NCI-H524 treated with DMSO at 0.1 percent for 48 hours (cell line): ENCODE measurements around the gene RPS13.
"Not testable (repeated sequence)": the region's sequence is repeated elsewhere in the genome, so short reads cannot be mapped to it uniquely, and the experiment has no call there.

Experiments
- DNase-seq: peaks from one replicate; lab custom pipeline; 2025; lab: John Stamatoyannopoulos, UW

Gene RPS13

DNA sequence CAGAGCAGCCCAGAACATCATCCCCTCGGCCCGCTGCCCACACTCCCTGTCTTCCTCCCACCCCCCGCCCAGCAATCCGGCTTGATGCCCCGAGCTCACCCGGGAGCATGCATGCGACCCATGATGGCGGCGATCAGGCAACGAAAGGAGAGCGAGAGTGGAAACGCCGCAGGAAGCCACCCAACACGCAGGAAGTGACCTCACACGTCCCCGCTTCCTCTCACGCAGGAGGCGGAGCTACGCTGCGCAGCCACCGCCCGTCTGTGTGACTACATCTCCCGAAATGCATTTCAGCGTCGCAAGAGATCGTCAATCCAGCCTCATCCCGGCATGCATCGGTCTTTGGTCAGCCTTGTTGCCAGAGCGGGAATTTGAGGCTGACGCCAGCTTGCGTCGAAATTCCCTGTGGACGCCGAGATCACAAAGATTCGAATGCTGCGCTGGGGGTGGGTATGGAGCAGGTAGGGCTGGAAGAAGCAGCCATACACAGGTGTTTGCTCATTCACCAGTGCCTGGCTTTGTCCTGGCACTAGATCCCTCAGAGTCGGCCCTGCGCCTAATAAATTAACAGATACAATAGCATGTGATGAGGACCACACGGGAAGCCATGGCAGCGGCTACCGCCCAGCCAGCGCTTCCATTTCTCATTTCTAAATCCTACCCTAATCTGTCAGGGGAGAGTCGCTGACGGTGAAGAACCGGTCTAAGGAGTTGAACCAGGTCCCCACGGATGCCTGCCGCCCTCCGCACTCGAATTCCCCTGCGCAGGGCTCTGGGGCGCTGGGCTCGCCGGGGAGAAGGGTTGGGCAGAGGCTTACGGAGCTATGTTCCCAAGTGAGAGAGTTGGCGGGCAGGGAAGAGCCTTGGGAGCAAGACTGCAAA is at the start of gene RPS13:
Gene RPS13, minus strand, starts transcription at position 148 of the 882 bp plus-strand sequence. Its CDS starts 26 bp downstream, at position 122.
- peak; percentile 91 for DNase-seq

DNA sequence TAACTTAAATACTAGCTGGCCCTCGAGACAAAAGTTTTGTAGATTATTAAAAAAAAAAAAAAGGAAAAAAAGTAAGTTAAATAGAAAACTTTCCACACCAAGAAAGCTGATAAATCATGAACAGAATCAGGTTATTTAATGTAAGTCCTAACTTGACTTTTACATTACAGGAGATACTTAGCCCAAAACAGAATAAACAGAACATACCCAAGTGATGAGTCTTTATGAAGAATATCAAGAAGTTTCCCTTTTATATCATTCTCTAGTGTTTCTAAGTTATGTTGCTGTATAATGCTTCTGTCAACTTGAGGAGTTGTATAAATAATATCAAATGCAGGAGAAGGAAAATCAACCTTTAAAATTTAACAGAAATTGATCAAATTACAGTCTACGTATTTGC is 44.5 kb upstream of the RPS13 start:
- no peak for DNase-seq

DNA sequence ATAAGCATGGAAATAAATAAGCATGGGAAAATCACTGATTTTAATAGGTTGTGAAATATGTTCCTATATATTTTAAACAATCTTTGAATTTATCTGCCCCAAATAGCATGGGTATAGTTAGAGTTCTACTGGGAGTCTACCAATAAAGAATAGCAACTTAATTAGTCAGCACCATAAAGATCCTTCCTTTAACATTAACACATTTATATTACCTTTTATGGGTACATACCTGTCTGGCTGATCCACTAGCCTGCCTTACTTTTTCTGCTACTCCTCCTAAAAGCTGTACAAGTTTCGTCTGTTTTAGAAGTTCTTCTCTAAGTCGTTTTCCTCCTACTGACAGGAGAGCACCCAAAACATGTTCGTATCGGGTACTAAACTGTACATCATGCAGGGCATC is 39.8 kb upstream of the RPS13 start:
- DNase-seq: no peak

DNA sequence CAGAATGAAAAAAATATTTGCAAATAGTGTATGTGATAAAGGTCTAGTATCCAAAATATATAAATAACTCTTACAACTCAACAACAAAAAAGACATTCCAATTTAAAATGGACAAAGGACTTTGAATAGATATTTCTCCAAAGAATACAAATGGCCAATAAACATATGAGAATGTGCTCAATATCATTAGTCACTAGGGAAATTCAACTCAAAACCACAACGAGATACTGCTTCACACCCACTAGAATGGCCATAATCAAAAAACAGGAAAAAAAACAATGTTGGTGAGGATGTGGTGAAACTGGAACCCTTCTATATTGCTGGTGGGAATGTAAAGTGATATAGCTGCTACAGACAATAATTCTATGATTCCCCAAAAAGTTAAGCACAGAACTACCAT is 38.6 kb upstream of the RPS13 start:
- no peak for DNase-seq

DNA sequence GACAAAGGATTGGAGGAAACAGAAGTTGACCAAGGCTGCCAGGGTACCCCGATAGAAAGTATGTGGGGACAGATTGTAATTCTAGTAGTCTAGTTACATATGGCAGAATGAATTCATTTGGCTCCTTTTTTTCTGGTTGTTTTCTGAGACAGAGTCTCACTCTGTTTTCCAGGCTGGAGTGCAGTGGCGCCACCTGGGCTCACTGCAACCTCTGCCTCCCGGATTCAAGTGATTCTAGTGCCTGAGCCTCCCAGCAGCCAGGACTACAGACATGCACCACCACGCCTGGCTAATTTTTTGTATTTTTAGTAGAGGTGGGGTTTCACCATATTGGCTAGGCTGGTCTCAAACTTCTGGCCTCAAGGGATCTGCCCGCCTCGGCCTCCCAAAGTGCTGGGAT is 30.3 kb upstream of the RPS13 start:
- DNase-seq: not testable (repeated sequence)

DNA sequence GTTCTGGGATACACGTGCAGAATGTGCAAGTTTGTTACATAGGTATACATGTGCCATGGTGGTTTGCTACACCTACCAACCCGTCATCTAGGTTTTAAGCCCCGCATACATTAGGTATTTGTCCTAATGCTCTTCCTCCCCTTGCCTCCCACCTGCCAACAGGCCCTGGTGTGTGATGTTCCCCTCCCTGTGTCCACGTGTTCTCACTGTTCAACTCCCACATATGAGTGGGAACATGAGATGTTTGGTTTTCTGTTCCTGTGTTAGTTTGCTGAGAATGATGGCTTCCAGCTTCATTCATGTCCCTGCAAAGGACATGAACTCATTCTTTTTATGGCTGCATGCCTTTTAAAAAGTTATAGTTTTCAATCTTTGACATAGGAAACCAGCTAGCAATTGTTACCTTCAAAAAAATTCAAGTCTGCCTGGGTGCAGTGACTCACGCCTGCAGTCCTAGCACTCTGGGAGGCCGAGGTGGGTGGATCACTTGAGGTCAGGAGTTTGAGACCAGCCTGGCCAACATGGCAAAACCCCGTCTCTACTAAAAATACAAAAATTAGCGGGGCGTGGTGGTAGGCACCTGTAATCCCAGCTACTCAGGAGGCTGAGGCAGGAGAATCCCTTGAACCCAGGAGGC is 28.1 kb upstream of the RPS13 start:
- not testable (repeated sequence) for DNase-seq

DNA sequence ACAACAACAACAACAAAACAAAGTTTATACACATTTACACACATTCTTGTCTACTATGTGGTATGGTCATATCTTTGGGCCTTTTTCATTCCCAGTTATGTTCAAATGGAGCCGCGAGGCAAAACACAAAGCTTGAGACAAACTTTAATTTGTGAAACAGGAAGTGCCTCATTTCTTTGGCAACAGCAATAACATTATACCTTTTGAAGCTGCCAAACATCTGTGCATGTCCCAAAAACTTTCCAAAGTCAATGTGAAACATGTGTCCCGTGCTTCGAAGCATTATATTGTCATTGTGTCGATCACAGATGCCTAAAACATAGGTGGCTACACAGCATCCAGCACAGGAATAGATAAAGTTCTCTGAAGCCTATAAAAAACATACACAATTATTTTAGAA is 25.0 kb upstream of the RPS13 start:
- DNase-seq: no peak

DNA sequence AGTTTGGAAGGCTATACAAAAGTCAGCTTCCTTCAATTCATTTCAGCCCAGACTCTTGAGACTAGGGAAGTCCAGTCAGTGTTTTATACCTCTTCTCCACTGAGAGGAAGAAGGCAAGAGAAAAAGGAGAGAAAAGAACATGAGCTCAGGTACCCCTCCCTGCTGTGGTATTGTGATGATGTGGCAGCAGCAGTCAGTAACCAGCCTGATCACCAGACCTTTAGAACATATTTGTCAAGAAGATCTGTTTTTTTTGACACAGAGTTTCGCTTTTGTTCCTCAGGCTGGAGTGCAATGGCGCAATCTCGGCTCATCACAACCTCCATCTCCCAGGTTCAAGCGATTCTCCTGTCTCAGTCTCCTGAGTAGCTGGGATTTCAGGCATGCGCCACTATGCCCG is 21.2 kb upstream of the RPS13 start:
- DNase-seq: no peak

DNA sequence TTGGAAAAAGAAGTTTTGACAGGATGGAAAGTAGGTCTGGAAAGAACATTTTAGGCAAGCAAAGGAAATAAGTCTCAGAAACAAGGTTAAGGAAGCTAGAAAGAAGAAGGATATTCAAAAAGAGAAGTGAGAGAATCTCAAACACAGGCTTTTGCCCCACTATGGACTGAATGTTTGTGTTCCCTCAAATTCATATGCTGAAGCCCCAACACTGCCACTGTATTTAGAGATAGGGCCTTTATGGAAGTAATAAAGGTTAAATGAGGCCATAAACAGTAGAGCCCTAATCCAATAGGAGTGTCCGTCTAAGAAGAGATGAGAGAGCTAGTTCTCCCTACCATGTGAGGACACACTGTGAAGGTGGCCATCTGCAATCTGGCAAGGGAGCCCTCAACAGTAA is 20.6 kb upstream of the RPS13 start:
- no peak for DNase-seq

DNA sequence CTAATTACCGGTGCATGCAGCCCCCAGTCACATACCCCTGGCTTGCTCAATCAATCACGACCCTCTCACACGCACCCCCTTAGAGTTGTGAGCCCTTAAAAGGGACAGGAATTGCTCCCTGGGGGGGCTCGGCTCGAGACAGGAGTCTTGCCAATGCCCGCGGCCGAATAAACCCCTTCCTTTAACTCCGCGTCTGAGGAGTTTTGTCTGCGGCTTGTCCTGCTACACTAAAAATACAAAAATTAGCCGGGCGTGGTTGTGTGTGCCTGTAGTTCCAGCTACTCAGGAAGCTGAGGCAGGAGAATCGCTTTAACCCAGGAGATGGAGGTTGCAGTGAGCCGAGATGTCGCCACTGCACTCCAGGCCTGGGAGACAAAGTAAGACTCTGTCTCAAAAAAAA is 8.5 kb upstream of the RPS13 start:
- DNase-seq: not testable (repeated sequence)

DNA sequence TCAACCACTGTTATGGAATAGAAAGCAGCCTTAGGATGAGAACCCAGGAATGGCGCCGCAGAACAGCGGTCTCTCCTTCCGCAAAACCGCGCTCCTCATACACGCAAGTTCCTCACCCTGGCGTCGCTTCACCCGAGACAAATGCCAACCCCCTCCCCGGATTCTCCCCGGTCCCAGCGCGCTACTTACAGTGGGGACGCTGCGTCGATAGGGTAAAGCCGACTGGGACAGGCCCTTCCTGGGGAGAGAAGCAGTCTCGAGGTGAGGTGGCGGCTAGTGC is 287 bp downstream of the RPS13 start:
- DNase-seq: no peak

DNA sequence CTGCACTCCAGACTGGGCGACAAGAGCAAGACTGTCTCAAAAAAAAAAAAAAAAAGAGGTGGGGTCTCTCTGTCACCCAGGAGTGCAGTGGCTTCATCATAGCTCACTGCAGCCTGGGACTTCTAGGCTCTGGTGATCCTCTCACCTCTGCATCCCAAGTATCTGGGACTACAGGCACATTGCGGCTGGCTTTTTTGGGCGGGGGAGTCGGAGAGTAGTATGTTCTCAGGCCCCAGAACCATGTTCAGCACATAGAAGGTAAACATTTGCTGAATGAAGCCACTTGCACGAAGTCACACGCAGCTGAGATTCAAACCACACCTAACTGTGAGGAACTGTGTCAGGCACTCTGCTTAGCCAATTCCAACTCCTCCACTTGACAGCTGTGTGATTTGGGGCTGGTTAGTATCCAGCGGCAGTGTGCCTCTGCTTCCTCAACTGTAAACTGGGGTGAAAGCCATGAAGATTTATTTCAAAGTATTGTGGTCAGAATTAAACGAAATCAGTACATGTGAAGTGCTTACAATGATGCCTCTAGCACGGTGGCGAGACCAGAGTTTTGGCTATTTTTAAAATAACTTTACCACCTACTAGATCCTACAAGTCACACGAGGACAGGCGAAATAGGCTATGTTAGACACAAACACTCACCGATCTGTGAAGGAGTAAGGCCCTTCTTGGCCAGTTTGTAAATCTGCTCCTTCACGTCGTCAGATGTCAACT is 789 bp downstream of the RPS13 start:
- no peak for DNase-seq

DNA sequence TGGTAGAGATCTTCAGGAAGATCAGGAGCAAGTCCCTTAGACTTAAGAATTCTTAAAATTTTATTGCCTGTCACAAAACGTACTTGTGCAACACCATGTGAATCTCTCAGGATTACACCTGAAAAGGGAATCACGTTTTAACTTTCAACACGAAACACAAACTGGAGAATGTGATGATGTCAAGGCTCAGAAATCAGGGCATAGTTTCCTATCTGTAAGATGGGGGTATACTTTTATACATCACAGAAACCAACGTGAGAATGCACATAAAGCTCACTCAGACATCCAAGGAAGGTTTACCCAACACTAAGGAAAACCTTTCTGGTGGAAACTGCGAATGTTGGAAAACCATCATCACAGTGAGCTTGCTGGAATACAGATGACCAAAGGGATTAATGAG is 2.0 kb downstream of the RPS13 start:
- DNase-seq: no peak

DNA sequence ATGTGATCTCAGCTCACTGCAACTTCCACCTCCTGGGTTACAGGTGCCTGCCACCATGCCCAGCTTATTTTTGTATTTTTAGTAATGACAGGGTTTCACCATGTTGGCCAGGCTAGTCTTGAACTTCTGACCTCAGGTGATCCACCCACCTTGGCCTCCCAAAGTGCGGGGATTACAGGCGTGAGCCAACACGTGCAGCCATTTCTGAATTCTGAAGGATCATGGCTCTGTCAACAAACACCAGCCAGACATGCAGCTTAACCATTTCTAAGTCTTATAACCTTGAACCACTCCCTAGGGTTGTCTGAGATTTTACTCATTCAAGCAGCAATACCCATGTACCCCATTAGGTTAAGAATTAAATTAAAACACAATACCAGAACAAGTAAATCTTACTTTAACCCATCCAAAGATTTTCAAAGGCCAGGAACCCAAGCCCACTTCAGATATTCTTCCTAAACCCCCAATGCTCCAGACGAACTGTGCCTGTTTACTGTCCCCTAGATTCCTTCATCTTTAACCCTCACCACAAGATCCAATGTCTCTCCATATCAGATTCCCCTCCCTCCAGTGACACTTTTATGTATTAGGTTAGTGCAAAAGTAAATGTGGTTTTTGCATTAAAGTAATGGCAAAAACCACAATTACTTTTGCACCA is 4.0 kb downstream of the RPS13 start:
- DNase-seq: no peak

DNA sequence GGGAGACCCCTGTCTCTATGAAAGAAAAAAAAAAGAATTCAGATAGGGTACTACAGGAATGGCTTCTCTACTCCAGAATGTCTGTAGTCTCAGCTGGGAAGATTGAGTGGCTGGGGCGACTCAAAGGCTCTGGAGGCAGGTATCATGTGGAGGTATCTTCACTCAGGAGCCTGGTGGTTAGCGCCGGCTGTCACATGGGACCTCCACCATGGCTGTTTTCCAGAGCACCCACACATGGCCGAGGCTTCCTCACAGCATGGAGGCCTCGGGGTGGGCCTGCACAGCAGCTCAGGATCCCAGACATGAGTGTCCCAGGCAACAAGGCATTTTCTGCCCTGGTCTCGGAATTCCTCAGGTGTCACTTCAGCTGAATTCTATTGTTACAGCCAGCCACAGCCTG is 10.1 kb downstream of the RPS13 start:
- DNase-seq: no peak

DNA sequence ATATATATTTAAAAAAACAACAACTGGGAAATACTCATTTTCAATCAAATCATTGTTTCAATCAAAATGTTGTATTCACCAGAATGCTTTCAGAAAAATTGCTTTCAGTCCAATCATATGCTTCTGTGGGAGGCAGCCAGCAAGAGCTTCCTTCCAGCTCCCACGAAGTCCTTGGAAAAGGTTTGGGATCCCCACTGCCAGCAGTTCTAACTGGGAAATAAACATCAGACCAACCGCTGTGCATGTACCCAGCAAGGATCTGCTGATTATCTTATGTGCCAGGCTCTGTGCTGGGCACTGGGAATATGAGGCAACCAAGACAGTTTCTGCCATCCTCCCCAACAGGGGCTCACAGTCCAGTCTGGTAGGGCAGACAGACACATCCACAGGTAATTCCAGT is 10.8 kb downstream of the RPS13 start:
- no peak for DNase-seq

DNA sequence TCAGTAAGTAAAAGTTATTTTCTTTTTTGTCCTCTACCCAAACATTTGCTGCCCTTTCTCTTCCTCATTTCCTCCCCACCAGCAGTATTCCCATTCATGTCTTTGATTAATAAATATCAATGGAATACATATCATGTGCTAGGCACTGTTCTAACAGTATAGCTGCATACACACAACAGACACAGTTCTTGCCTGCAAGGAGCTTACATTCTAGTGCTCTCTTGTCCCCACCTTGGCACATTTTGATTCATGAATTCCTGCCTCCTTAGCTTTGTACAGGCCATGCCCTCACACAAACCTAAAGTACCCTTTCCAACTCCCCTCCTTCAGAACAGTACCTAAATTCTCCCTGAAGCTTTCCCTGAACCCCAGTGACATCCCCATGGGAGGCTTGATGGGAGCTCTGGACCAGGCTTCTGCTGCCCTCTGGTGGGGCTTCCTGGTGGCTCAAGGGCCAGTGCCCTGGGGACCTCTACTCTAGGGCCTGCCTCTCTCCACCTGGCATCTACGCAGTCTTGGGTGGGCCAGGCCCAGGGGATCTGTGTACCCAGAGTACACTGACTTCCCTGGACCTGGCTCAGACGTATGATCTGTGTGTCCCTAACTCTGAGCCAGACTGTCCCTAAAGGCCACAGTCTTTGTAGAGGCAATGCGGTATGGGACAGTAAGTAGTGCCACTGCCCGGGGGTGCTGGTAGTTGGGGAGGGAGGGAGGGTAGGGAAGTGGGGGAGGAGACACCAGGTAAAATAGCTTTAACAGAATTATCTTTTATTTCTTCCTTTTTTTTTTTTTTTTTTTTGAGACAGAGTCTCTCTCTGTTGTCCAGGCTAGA is 14.1 kb downstream of the RPS13 start:
- no peak for DNase-seq

DNA sequence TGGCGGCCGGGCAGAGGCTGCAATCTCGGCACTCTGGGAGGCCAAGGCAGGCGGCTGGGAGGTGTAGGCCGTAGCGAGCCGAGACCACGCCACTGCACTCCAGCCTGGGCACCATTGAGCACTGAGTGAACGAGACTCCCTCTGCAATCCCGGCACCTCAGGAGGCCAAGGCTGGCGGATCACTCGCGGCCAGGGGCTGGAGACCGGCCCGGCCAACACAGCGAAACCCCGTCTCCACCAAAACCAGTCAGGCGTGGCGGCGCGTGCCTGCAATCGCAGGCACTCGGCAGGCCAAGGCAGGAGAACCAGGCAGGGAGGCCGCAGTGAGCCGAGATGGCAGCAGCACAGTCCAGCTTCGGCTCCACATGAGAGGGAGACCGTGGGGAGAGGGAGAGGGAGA is 26.3 kb downstream of the RPS13 start:
- DNase-seq: not testable (repeated sequence)

DNA sequence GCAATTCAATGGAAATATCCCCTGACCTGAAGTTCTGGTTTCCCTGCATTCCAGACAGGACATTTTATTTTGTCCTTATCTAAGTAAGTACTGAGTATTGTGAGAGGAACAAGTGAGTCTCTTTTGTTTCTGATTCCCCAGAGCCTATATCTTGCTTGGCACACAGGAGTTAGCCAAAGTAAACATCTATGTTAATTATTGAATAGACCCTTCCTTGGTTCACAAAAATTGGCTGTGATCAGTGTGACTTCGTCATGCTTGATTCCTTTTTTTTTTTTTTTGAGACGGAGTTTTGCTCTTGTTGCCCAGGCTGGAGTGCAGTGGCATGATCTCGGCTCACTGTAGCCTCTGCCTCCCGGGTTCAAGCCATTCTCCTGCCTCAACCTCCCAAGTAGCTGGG is 29.0 kb downstream of the RPS13 start:
- DNase-seq: not testable (repeated sequence)

DNA sequence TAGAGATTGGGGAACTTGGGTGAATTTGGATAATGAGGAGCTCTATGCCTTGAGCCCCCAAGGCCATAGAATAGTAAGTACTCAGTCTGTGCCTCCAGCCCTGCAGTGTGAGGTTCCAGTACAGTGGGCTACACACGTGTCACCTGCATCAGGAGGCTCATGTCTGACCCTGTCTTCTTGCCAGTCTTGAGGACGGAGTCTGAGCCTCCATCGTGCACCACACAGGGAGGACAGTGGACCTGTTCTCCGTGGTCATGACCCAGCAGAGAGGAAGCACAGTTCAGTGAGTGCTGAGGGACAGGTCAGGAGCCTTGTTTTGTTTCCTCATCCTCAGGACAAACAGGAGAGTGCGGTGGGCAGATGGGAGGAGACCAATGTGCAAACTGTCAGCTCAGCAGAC is 30.8 kb downstream of the RPS13 start:
- DNase-seq: no peak
